Endothelial cell of umbilical vein (primary cell): ENCODE data around the gene TPST1.

Source experiments
- CTCF ChIP-seq, 2 donors: IDR thresholded peaks; 1 replicate in 1 of 2; 2 replicates in 1 of 2; pipeline ENCODE4 v1.5.1; 2011; ENCODE audit warnings: low read length in 2 of 2, mild to moderate bottlenecking in 2 of 2, moderate library complexity in 2 of 2, control low read depth in 1 of 2, inconsistent platforms in 1 of 2, low read depth in 1 of 2; ENCODE audit not compliant: insufficient read depth in 1 of 2; ENCODE audit errors: extremely low read depth in 1 of 2
- EZH2 ChIP-seq: IDR thresholded peaks from 2 replicates; pipeline ENCODE4 v1.6.1; 2012; ENCODE audit warnings: borderline replicate concordance, low read depth, mild to moderate bottlenecking, moderate library complexity, low read length, inconsistent platforms; ENCODE audit not compliant: severe bottlenecking
- FOS ChIP-seq: IDR thresholded peaks from 2 replicates; pipeline ENCODE4 v1.6.1; 2011; ENCODE audit warnings: mild to moderate bottlenecking, low read length, moderate library complexity, borderline replicate concordance; ENCODE audit not compliant: insufficient read depth
- GATA2 ChIP-seq: IDR thresholded peaks from 2 replicates; pipeline ENCODE4 v1.7.0; 2011; ENCODE audit warnings: low read depth, mild to moderate bottlenecking, moderate library complexity, mixed read lengths, low read length; ENCODE audit not compliant: insufficient read length, insufficient read depth
- MAX ChIP-seq: IDR thresholded peaks from 2 replicates; pipeline ENCODE4 v1.6.1; 2011; ENCODE audit not compliant: insufficient read depth, insufficient read length
- MYC ChIP-seq: IDR thresholded peaks from one replicate; pipeline ENCODE4 v1.6.1; 2011; ENCODE audit warnings: mild to moderate bottlenecking, low read depth, low read length
- POLR2A ChIP-seq: IDR thresholded peaks from 2 replicates; pipeline ENCODE4 v1.6.1; 2012; ENCODE audit warnings: low read depth, mild to moderate bottlenecking, control low read depth, low read length
- POLR2AphosphoS5 ChIP-seq: IDR thresholded peaks from 2 replicates; pipeline ENCODE4 v1.6.1; 2012; ENCODE audit warnings: low read depth, mild to moderate bottlenecking, control low read depth, low read length, moderate library complexity; ENCODE audit not compliant: insufficient read depth

- TF ChIP-seq POLR2A (no peak), CTCF (IDR thresholded peaks at IDR 0.05; ENCODE audit: extremely low read depth in 1 of 2, insufficient read depth in 1 of 2, low read depth in 1 of 2, low read length in 2 of 2) (no peak), POLR2AphosphoS5 (no peak), MAX (no peak), MYC (no peak), EZH2 (no peak), GATA2 (no peak), FOS (no peak)
Measured at GRCh38 chr7:66363635-66364034, 158.5 kb downstream of the TPST1 start.
